ENCODE results near the gene PPP1R37. TPM values are rescaled to one million over a fixed set of nuclear protein-coding genes. Genes with fewer than 3 reads are reported as not detected.

The PPP1R37 gene
- total and polyA plus RNA-seq, 4 donors: 19.2 to 39.7 (median 25.9) TPM

GRCh38 chr19:45061965-45062364 lies 31.0 kb upstream of the PPP1R37 start:
- TF ChIP-seq, protein P1, sequence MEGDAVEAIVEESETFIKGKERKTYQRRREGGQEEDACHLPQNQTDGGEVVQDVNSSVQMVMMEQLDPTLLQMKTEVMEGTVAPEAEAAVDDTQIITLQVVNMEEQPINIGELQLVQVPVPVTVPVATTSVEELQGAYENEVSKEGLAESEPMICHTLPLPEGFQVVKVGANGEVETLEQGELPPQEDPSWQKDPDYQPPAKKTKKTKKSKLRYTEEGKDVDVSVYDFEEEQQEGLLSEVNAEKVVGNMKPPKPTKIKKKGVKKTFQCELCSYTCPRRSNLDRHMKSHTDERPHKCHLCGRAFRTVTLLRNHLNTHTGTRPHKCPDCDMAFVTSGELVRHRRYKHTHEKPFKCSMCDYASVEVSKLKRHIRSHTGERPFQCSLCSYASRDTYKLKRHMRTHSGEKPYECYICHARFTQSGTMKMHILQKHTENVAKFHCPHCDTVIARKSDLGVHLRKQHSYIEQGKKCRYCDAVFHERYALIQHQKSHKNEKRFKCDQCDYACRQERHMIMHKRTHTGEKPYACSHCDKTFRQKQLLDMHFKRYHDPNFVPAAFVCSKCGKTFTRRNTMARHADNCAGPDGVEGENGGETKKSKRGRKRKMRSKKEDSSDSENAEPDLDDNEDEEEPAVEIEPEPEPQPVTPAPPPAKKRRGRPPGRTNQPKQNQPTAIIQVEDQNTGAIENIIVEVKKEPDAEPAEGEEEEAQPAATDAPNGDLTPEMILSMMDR (IDR thresholded peaks at IDR 0.05; ENCODE audit: control extremely low read depth, extremely low read depth): no peak
- Histone ChIP-seq H3K36me3 (ENCODE audit: control insufficient read depth in 4 of 4, insufficient read depth in 4 of 4, low read length in 4 of 4) (peaks cover 22 to 72% (median 54%) of the 10 kb centered on the region in 4 donors), H3K4me1 (ENCODE audit: control insufficient read depth in 5 of 5, insufficient read depth in 5 of 5, low read length in 5 of 5) (no peaks in the 10 kb centered on the region), H3K9me3 (ENCODE audit: control insufficient read depth in 4 of 4, insufficient read depth in 3 of 4, low read length in 3 of 4) (no peaks in the 10 kb centered on the region), H3K4me3 (no peak overlapping the region), H3K27ac (ENCODE audit: low read depth in 1 of 2, low read length in 1 of 2) (no peak overlapping the region), H3K9ac (ENCODE audit: insufficient read depth in 1 of 2, low read length in 2 of 2) (no peak overlapping the region), H3K27me3 (ENCODE audit: control insufficient read depth in 3 of 3, insufficient read depth in 3 of 3, low read length in 2 of 3) (no peaks in the 10 kb centered on the region)
- DNase-seq: no peak
- WGBS, 2 donors: 94 to 95% methylated on average over 4 of the region's 4 CpGs
- ATAC-seq (ENCODE audit: insufficient read depth, low FRiP score): no peak

GRCh38 chr19:45063851-45064801 lies 28.9 kb upstream of the PPP1R37 start:
- ATAC-seq (ENCODE audit: insufficient read depth, low FRiP score) (no peak), DNase-seq (no peak)
- TF ChIP-seq, protein P1 (IDR thresholded peaks at IDR 0.05; ENCODE audit: control extremely low read depth, extremely low read depth): no peak
- 97% methylated on average over 78 to 85 of the region's 85 CpGs for WGBS, 2 donors
- Histone ChIP-seq H3K36me3 (ENCODE audit: control insufficient read depth in 4 of 4, insufficient read depth in 4 of 4, low read length in 4 of 4) (peaks cover 24 to 72% (median 48%) of the 10 kb centered on the region in 4 donors), H3K9me3 (ENCODE audit: control insufficient read depth in 4 of 4, insufficient read depth in 3 of 4, low read length in 3 of 4) (no peaks in the 10 kb centered on the region), H3K9ac (ENCODE audit: insufficient read depth in 1 of 2, low read length in 2 of 2) (no peak overlapping the region), H3K27me3 (ENCODE audit: control insufficient read depth in 3 of 3, insufficient read depth in 3 of 3, low read length in 2 of 3) (no peaks in the 10 kb centered on the region), H3K27ac (ENCODE audit: low read depth in 1 of 2, low read length in 1 of 2) (no peak overlapping the region), H3K4me1 (ENCODE audit: control insufficient read depth in 5 of 5, insufficient read depth in 5 of 5, low read length in 5 of 5) (no peaks in the 10 kb centered on the region), H3K4me3 (no peak overlapping the region)

GRCh38 chr19:45066921-45067661 lies 25.9 kb upstream of the PPP1R37 start:
- TF ChIP-seq, protein P1 (IDR thresholded peaks at IDR 0.05; ENCODE audit: control extremely low read depth, extremely low read depth): no peak
- ATAC-seq (ENCODE audit: insufficient read depth, low FRiP score): no peak
- no peaks in the 10 kb centered on the region for H3K4me1 ChIP-seq (ENCODE audit: control insufficient read depth in 5 of 5, insufficient read depth in 5 of 5, low read length in 5 of 5)
- H3K9ac ChIP-seq (ENCODE audit: insufficient read depth in 1 of 2, low read length in 2 of 2): no peak overlapping the region
- WGBS, 2 donors: 94 to 97% methylated on average over 38 of the region's 38 CpGs
- H3K27ac ChIP-seq (ENCODE audit: low read depth in 1 of 2, low read length in 1 of 2): no peak overlapping the region
- no peak overlapping the region for H3K4me3 ChIP-seq
- peaks cover 17 to 74% (median 36%) of the 10 kb centered on the region in 4 donors for H3K36me3 ChIP-seq (ENCODE audit: control insufficient read depth in 4 of 4, insufficient read depth in 4 of 4, low read length in 4 of 4)
- DNase-seq: no peak
- no peaks in the 10 kb centered on the region for H3K9me3 ChIP-seq (ENCODE audit: control insufficient read depth in 4 of 4, insufficient read depth in 3 of 4, low read length in 3 of 4)
- H3K27me3 ChIP-seq (ENCODE audit: control insufficient read depth in 3 of 3, insufficient read depth in 3 of 3, low read length in 2 of 3): no peaks in the 10 kb centered on the region
